ENCODE measurements around the gene OTOL1. TPM values are rescaled to one million over a fixed set of nuclear protein-coding genes. Genes with fewer than 3 reads are reported as not detected.

The OTOL1 gene
- total and polyA plus RNA-seq, 2 experiments from 2014 or later = not detected

GRCh38 chr3:161500068-161500796 lies 3.6 kb downstream of the OTOL1 start:
- no peaks in the 10 kb centered on the region for H3F3A ChIP-seq (replicated peaks; ENCODE audit: low read depth)
- H3K4me1 ChIP-seq (ENCODE audit: insufficient read depth) = no peaks in the 10 kb centered on the region; the same call in 1 of the 2 replicates
- TF ChIP-seq STAT1 (IDR thresholded peaks at IDR 0.05; ENCODE audit: unreplicated experiment) (no peak), POLR2AphosphoS5 (IDR thresholded peaks at IDR 0.05; ENCODE audit: low read depth) (no peak), CTCF (conservative IDR thresholded peaks at IDR 0.05; ENCODE audit: low read depth in 2 of 2) (no peak), ZNF331 (CRISPR knock-in tag; IDR thresholded peaks at IDR 0.05; ENCODE audit: low read depth) (no peak), ZNF114 (CRISPR knock-in tag; IDR thresholded peaks at IDR 0.05) (no peak), CREB1 (CRISPR knock-in tag; IDR thresholded peaks at IDR 0.05; ENCODE audit: low read depth) (no peak), REST (IDR thresholded peaks at IDR 0.05; ENCODE audit: unreplicated experiment) (no peak), NANOG (IDR thresholded peaks at IDR 0.05; ENCODE audit: borderline replicate concordance) (no peak), JUNB (IDR thresholded peaks at IDR 0.05; ENCODE audit: unreplicated experiment) (no peak), EZH2 (IDR thresholded peaks at IDR 0.05; ENCODE audit: low read depth, unreplicated experiment) (no peak), EZH2phosphoT487 (IDR thresholded peaks at IDR 0.05; ENCODE audit: unreplicated experiment) (no peak), ETS1 (IDR thresholded peaks at IDR 0.05) (no peak)
- TF ChIP-seq, protein P1, sequence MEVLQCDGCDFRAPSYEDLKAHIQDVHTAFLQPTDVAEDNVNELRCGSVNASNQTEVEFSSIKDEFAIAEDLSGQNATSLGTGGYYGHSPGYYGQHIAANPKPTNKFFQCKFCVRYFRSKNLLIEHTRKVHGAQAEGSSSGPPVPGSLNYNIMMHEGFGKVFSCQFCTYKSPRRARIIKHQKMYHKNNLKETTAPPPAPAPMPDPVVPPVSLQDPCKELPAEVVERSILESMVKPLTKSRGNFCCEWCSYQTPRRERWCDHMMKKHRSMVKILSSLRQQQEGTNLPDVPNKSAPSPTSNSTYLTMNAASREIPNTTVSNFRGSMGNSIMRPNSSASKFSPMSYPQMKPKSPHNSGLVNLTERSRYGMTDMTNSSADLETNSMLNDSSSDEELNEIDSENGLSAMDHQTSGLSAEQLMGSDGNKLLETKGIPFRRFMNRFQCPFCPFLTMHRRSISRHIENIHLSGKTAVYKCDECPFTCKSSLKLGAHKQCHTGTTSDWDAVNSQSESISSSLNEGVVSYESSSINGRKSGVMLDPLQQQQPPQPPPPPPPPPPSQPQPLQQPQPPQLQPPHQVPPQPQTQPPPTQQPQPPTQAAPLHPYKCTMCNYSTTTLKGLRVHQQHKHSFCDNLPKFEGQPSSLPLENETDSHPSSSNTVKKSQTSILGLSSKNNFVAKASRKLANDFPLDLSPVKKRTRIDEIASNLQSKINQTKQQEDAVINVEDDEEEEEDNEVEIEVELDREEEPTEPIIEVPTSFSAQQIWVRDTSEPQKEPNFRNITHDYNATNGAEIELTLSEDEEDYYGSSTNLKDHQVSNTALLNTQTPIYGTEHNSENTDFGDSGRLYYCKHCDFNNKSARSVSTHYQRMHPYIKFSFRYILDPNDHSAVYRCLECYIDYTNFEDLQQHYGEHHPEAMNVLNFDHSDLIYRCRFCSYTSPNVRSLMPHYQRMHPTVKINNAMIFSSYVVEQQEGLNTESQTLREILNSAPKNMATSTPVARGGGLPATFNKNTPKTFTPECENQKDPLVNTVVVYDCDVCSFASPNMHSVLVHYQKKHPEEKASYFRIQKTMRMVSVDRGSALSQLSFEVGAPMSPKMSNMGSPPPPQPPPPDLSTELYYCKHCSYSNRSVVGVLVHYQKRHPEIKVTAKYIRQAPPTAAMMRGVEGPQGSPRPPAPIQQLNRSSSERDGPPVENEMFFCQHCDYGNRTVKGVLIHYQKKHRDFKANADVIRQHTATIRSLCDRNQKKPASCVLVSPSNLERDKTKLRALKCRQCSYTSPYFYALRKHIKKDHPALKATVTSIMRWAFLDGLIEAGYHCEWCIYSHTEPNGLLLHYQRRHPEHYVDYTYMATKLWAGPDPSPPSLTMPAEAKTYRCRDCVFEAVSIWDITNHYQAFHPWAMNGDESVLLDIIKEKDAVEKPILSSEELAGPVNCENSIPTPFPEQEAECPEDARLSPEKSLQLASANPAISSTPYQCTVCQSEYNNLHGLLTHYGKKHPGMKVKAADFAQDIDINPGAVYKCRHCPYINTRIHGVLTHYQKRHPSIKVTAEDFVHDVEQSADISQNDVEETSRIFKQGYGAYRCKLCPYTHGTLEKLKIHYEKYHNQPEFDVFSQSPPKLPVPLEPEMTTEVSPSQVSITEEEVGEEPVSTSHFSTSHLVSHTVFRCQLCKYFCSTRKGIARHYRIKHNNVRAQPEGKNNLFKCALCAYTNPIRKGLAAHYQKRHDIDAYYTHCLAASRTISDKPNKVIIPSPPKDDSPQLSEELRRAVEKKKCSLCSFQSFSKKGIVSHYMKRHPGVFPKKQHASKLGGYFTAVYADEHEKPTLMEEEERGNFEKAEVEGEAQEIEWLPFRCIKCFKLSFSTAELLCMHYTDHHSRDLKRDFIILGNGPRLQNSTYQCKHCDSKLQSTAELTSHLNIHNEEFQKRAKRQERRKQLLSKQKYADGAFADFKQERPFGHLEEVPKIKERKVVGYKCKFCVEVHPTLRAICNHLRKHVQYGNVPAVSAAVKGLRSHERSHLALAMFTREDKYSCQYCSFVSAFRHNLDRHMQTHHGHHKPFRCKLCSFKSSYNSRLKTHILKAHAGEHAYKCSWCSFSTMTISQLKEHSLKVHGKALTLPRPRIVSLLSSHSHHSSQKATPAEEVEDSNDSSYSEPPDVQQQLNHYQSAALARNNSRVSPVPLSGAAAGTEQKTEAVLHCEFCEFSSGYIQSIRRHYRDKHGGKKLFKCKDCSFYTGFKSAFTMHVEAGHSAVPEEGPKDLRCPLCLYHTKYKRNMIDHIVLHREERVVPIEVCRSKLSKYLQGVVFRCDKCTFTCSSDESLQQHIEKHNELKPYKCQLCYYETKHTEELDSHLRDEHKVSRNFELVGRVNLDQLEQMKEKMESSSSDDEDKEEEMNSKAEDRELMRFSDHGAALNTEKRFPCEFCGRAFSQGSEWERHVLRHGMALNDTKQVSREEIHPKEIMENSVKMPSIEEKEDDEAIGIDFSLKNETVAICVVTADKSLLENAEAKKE (CRISPR knock-in tag; IDR thresholded peaks at IDR 0.05) = no peak
- Mint-ChIP-seq H3K27me3 (ENCODE audit: insufficient read depth, low read depth, poor library complexity) (no peaks in the 10 kb centered on the region), H3K4me1 (peaks cover 7% of the 10 kb centered on the region; the same call in 2 of the 3 replicates), H3K9me3 (peaks cover 3% of the 10 kb centered on the region; the same call in 2 of the 3 replicates), H3K36me3 (ENCODE audit: low read depth) (no peaks in the 10 kb centered on the region), H3K27ac (no peak overlapping the region), H3K4me3 (no peak overlapping the region)
- H3K27me3 ChIP-seq (ENCODE audit: insufficient read depth) = no peaks in the 10 kb centered on the region
- H3K4me2 ChIP-seq = no peak overlapping the region
- H2AFZ ChIP-seq = no peak overlapping the region
- H4K20me1 ChIP-seq (replicated peaks; ENCODE audit: insufficient read depth) = no peaks in the 10 kb centered on the region
- ATAC-seq (no peak), DNase-seq (ENCODE audit: low spot score) (no peak)
- H3K9me2 ChIP-seq (ENCODE audit: insufficient read depth) = no peaks in the 10 kb centered on the region
- H3K36me3 ChIP-seq (ENCODE audit: insufficient read depth) = no peaks in the 10 kb centered on the region
- no peaks in the 10 kb centered on the region for H3K79me2 ChIP-seq (replicated peaks; ENCODE audit: insufficient read depth)
- no peak overlapping the region for H3K27ac ChIP-seq (ENCODE audit: low read depth)
- no peak overlapping the region for H3K4me3 ChIP-seq

Data from GM23338 (cell line).